GM12878 (cell line): ENCODE data around the gene MRPL42. TPM values are rescaled to one million over a fixed set of nuclear protein-coding genes. Genes with fewer than 3 reads are reported as not detected.

ENCODE experiments used
- ATAC-seq: fragments of 200-7000 bp; cut with Tn5 transposase; 3 replicates; pipeline ENCODE4 v1.9.1; 2020; ENCODE audit warnings: mild to moderate bottlenecking, moderate library complexity
- BruUV-seq: library from RNA; stranded (reverse); fragments of 400-500 nt; replicated peaks from 2 replicates; lab custom pipeline; 2021; lab: Mats Ljungman, UMichigan
- CTCF ChIA-PET: fragments of 300-600 bp; sonication (Branson Sonifier 250); formaldehyde crosslinking; extraction: SDS; loops from one replicate; lab custom pipeline; 2021; ENCODE audit warnings: inconsistent platforms; lab: Yijun Ruan, JAX
- POLR2A ChIA-PET: fragments of 350-600 bp; formaldehyde crosslinking; extraction: SDS; loops from one replicate; lab custom pipeline; 2021; ENCODE audit warnings: inconsistent platforms; lab: Charles Lee
- RAD21 ChIA-PET: fragments of 300-600 bp; sonication (Branson Sonifier 250); formaldehyde crosslinking; loops from one replicate; lab custom pipeline; 2023; ENCODE audit warnings: antibody characterized with exemption; ENCODE audit not compliant: unreplicated experiment; lab: Charles Lee
- SMC1A ChIA-PET: fragments of 300-600 bp; sonication (Branson Sonifier 250); formaldehyde crosslinking; loops from one replicate; lab custom pipeline; 2023; ENCODE audit not compliant: unreplicated experiment, uncharacterized antibody; lab: Charles Lee
- DNase-seq: peaks from one replicate; pipeline ENCODE4 v3.0.0-alpha.2; 2011; ENCODE audit warnings: low read depth, low spot score
- FAIRE-seq: peaks from 3 replicates; lab custom pipeline; 2011; peaks lifted over from hg19 to GRCh38; lab: Jason Lieb, UNC
- H2AFZ ChIP-seq: 2 replicates; pipeline ENCODE4 v1.6.0; 2011; ENCODE audit warnings: low read depth, low read length, control low read depth; ENCODE audit not compliant: control insufficient read depth
- H3K27ac ChIP-seq: 2 replicates; pipeline ENCODE4 v1.5.1; 2011; ENCODE audit warnings: control low read depth; ENCODE audit not compliant: control insufficient read depth, insufficient read depth
- H3K27me3 ChIP-seq, 2 experiments: replicated peaks in 1 of 2; 2 replicates each; pipeline versions ENCODE4 v1.6.0 to v1.6.1; 2011; ENCODE audit warnings: low read length in 1 of 2; ENCODE audit not compliant: control insufficient read depth in 2 of 2, insufficient read depth in 2 of 2
- H3K36me3 ChIP-seq, 2 experiments: 2 replicates each; pipeline ENCODE4 v1.5.1; 2011; ENCODE audit warnings: low read length in 1 of 2; ENCODE audit not compliant: control insufficient read depth in 2 of 2, insufficient read depth in 2 of 2
- H3K4me1 ChIP-seq: 2 replicates; pipeline ENCODE4 v1.6.1; 2011; ENCODE audit warnings: mild to moderate bottlenecking, low read length, moderate library complexity, mixed read lengths; ENCODE audit not compliant: control insufficient read depth, insufficient read depth
- H3K4me2 ChIP-seq: 2 replicates; pipeline ENCODE4 v1.6.0; 2011; ENCODE audit warnings: control low read depth; ENCODE audit not compliant: control insufficient read depth, insufficient read depth
- H3K4me3 ChIP-seq: fragments of 200-600 bp; sonication (generic); 2 replicates; pipeline ENCODE4 v1.5.1; 2016
- H3K79me2 ChIP-seq: 2 replicates; pipeline ENCODE4 v1.6.0; 2011; ENCODE audit warnings: low read length; ENCODE audit not compliant: control insufficient read depth, insufficient read depth
- H3K9ac ChIP-seq: 2 replicates; pipeline ENCODE4 v1.8.0; 2011; ENCODE audit warnings: low read length, control low read depth, mixed read lengths; ENCODE audit not compliant: control insufficient read depth, insufficient read depth
- H3K9me3 ChIP-seq: replicated peaks from 3 replicates; pipeline ENCODE4 v1.5.1; 2011; ENCODE audit warnings: mild to moderate bottlenecking, low read length; ENCODE audit not compliant: control insufficient read depth, insufficient read depth
- H4K20me1 ChIP-seq: 2 replicates; pipeline ENCODE4 v1.6.0; 2011; ENCODE audit not compliant: control insufficient read depth, insufficient read depth
- BCLAF1 ChIP-seq: fragments of 450-650 bp; IDR thresholded peaks from 2 replicates; pipeline ENCODE4 v1.6.1; 2017; ENCODE audit warnings: antibody characterized with exemption, mild to moderate bottlenecking, moderate library complexity
- HDGF ChIP-seq: fragments of 450-650 bp; IDR thresholded peaks from 2 replicates; pipeline ENCODE4 v1.6.1; 2016; ENCODE audit warnings: antibody characterized with exemption
- KDM1A ChIP-seq: fragments of 200-600 bp; sonication (generic); IDR thresholded peaks from 2 replicates; pipeline ENCODE4 v1.6.1; 2016; ENCODE audit warnings: borderline replicate concordance
- KLF5 ChIP-seq: fragments of 450-650 bp; IDR thresholded peaks from 2 replicates; pipeline ENCODE4 v1.6.1; 2014; ENCODE audit warnings: mild to moderate bottlenecking; ENCODE audit not compliant: partially characterized antibody
- MTA3 ChIP-seq: IDR thresholded peaks from 2 replicates; pipeline ENCODE4 v1.6.1; 2012; ENCODE audit warnings: low read length, inconsistent platforms, borderline replicate concordance
- MYC ChIP-seq: IDR thresholded peaks from 2 replicates; pipeline ENCODE4 v1.6.1; 2011; ENCODE audit warnings: mild to moderate bottlenecking, low read length, moderate library complexity, inconsistent platforms; ENCODE audit not compliant: insufficient read depth, insufficient replicate concordance, insufficient read length, severe bottlenecking
- STAT1 ChIP-seq: fragments of 450-650 bp; conservative IDR thresholded peaks from 2 replicates; pipeline ENCODE4 v1.6.1; 2014; ENCODE audit warnings: antibody characterized with exemption, mild to moderate bottlenecking
- WGBS: methylation state at CpG from one replicate; pipeline ENCODE4 v1.1.6; 2016; ENCODE audit warnings: low lambda C conversion rate; ENCODE audit not compliant: insufficient replicate concordance, insufficient coverage; ENCODE audit errors: missing lambda C conversion rate; 5-methylcytosine and 5-hydroxymethylcytosine counted together
- in situ Hi-C: fragments of 300-500 bp; cut with MboI; formaldehyde crosslinking; loops from 9 replicates; pipeline ENCODE4 v1.14.3; 2018; ENCODE audit warnings: mixed read lengths
- intact Hi-C: fragments of 100-400 bp; cut with micrococcal nuclease; formaldehyde crosslinking; loops from one replicate; pipeline ENCODE4 v1.14.2; 2022; ENCODE audit not compliant: unreplicated experiment
- polyA plus RNA-seq, 11 experiments: library from polyadenylated mRNA; depleted of rRNA in 4 of 11; unstranded in 6 of 11; stranded (reverse) in 5 of 11; fragments of >200 nt; fragmentation: Nextera tagmentation in 4 of 11; fragmentation: Illumina TruSeq in 1 of 11; extraction: Ambion mirVana in 4 of 11; extraction: Trizol in 1 of 11; gene quantifications; 1 replicate in 1 of 11; 2 replicates in 10 of 11; pipeline versions ENCODE4 v1.2.1 to v1.2.3, GENCODE V29; 2011 to 2016; ENCODE audit warnings: inconsistent platforms in 2 of 11, missing spikeins in 2 of 11, low read depth in 1 of 11
- total RNA-seq, 4 experiments: library from RNA; depleted of rRNA in 3 of 4; stranded (reverse); fragments of >200 nt in 3 of 4; fragmentation: Illumina TruSeq in 1 of 4; extraction: Trizol in 1 of 4; gene quantifications; 2 replicates each; pipeline versions ENCODE4 v1.2.1 to v1.2.3, GENCODE V29; 2013 to 2021
- TF ChIP-seq, protein P1 (sequence below): fragments of 450-650 bp; IDR thresholded peaks from 2 replicates; pipeline ENCODE4 v1.6.1; 2016; ENCODE audit warnings: mild to moderate bottlenecking
- TF ChIP-seq, protein P2 (sequence below): fragments of 450-650 bp; IDR thresholded peaks from 2 replicates; pipeline ENCODE4 v1.6.1; 2016; ENCODE audit warnings: mild to moderate bottlenecking

The MRPL42 gene
- total and polyA plus RNA-seq, 10 of the 15 experiments (the other 5 are each of a cell fraction or from before 2014, with no cell fraction given): 65.1 to 427 (median 126) TPM

DNA sequence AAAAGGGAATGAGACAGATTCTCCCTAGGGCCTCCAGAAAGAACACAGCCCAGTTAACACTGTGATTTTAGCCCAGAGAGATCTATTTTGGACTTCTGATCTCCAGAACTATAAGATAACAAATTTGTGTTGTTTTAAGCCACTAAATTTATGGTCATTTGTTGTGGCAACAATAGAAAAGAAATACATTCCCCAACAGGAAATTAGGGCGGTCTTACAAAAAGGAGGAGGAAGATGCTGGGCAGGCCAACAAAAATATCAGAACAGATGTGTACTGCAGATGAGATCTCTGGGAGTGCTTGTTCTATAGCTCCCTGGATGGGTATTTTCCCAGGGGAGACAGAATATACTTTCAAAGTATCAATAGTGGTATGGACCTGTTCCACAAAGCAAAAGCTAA is 73.2 kb downstream of the MRPL42 start (continued):
- TF ChIP-seq, protein P1, sequence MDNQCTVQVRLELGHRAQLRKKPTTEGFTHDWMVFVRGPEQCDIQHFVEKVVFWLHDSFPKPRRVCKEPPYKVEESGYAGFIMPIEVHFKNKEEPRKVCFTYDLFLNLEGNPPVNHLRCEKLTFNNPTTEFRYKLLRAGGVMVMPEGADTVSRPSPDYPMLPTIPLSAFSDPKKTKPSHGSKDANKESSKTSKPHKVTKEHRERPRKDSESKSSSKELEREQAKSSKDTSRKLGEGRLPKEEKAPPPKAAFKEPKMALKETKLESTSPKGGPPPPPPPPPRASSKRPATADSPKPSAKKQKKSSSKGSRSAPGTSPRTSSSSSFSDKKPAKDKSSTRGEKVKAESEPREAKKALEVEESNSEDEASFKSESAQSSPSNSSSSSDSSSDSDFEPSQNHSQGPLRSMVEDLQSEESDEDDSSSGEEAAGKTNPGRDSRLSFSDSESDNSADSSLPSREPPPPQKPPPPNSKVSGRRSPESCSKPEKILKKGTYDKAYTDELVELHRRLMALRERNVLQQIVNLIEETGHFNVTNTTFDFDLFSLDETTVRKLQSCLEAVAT: no peak
- TF ChIP-seq MYC: no peak
- TF ChIP-seq, protein P2, sequence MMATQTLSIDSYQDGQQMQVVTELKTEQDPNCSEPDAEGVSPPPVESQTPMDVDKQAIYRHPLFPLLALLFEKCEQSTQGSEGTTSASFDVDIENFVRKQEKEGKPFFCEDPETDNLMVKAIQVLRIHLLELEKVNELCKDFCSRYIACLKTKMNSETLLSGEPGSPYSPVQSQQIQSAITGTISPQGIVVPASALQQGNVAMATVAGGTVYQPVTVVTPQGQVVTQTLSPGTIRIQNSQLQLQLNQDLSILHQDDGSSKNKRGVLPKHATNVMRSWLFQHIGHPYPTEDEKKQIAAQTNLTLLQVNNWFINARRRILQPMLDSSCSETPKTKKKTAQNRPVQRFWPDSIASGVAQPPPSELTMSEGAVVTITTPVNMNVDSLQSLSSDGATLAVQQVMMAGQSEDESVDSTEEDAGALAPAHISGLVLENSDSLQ: no peak

DNA sequence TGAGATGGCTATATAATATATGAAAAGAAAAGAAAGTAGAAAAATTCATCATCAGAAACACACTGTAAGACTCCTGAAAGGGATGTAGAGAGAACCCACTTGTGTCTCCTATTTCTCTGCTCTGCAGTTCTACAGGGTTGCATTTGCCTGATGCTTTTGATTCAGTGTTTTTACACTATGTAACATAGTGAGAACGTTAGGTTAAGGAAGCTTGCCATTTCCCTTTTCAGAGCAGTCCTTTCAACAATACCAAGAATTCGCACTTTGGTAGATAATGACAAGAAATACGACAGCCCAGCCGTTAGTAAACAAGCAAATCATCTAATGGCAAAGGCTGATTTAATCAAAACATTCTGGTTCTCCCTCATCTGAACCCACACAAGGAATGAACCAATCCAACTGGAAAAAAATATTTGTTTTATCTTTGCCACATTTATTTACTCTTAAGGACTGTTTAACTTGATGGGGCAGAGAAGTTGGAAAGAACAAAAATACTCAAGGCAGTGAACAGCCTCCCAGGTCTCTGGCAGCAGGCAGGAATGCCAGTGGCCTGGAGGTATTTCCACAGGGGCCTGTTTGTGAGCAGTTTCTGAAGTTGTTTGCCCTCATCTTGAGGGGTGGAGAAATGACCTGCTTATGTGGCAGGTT is 74.4 kb downstream of the MRPL42 start:
- intact Hi-C loops (no loop called here), in situ Hi-C loops (no loop called here)
- ATAC-seq: no peak
- Histone ChIP-seq H3K4me3 (no peak overlapping the region), H3K4me1 (peaks cover 1% of the 10 kb centered on the region; the same call in 1 of the 2 replicates), H3K27me3 (no peaks in the 10 kb centered on the region), H3K9ac (no peak overlapping the region)
- ChIA-PET CTCF (interaction anchor here (2.8 kb wide), 1 partner anchor 560 kb away, joined by 10 read pairs; no protein-coding TSS in a partner anchor), POLR2A (no interaction called here)
- TF ChIP-seq STAT1 (no peak), KLF5 (no peak), BCLAF1 (no peak), MTA3 (no peak), KDM1A (no peak), HDGF (no peak)
- TF ChIP-seq, all 136 proteins: peak for 0
- DNase-seq (no peak), FAIRE-seq (no peak)
- ChIA-PET SMC1A (interaction anchor here (1.2 to 1.6 kb wide), 2 partner anchors 9 to 15 kb away, joined by 3 to 4 read pairs; no protein-coding TSS in a partner anchor), RAD21 (no interaction called here)
- H2AFZ ChIP-seq: no peak overlapping the region
- H4K20me1 ChIP-seq: no peaks in the 10 kb centered on the region
- H3K79me2 ChIP-seq: no peaks in the 10 kb centered on the region
- 67% methylated on average over 4 of the region's 4 CpGs for WGBS
- H3K36me3 ChIP-seq: no peaks in the 10 kb centered on the region
- no peak overlapping the region for H3K4me2 ChIP-seq
- no peaks in the 10 kb centered on the region; the same call in 2 of the 3 replicates for H3K9me3 ChIP-seq
- no TSS peak for BruUV-seq
- no peak overlapping the region for H3K27ac ChIP-seq
